ENCODE measurements around the gene LTA.

LTA gene

DNA sequence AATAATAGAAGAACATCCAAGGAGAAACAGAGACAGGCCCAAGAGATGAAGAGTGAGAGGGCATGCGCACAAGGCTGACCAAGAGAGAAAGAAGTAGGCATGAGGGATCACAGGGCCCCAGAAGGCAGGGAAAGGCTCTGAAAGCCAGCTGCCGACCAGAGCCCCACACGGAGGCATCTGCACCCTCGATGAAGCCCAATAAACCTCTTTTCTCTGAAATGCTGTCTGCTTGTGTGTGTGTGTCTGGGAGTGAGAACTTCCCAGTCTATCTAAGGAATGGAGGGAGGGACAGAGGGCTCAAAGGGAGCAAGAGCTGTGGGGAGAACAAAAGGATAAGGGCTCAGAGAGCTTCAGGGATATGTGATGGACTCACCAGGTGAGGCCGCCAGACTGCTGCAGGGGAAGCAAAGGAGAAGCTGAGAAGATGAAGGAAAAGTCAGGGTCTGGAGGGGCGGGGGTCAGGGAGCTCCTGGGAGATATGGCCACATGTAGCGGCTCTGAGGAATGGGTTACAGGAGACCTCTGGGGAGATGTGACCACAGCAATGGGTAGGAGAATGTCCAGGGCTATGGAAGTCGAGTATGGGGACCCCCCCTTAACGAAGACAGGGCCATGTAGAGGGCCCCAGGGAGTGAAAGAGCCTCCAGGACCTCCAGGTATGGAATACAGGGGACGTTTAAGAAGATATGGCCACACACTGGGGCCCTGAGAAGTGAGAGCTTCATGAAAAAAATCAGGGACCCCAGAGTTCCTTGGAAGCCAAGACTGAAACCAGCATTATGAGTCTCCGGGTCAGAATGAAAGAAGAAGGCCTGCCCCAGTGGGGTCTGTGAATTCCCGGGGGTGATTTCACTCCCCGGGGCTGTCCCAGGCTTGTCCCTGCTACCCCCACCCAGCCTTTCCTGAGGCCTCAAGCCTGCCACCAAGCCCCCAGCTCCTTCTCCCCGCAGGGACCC lies 2.3 kb downstream of the LTA start:
- TF ChIP-seq, protein P1, sequence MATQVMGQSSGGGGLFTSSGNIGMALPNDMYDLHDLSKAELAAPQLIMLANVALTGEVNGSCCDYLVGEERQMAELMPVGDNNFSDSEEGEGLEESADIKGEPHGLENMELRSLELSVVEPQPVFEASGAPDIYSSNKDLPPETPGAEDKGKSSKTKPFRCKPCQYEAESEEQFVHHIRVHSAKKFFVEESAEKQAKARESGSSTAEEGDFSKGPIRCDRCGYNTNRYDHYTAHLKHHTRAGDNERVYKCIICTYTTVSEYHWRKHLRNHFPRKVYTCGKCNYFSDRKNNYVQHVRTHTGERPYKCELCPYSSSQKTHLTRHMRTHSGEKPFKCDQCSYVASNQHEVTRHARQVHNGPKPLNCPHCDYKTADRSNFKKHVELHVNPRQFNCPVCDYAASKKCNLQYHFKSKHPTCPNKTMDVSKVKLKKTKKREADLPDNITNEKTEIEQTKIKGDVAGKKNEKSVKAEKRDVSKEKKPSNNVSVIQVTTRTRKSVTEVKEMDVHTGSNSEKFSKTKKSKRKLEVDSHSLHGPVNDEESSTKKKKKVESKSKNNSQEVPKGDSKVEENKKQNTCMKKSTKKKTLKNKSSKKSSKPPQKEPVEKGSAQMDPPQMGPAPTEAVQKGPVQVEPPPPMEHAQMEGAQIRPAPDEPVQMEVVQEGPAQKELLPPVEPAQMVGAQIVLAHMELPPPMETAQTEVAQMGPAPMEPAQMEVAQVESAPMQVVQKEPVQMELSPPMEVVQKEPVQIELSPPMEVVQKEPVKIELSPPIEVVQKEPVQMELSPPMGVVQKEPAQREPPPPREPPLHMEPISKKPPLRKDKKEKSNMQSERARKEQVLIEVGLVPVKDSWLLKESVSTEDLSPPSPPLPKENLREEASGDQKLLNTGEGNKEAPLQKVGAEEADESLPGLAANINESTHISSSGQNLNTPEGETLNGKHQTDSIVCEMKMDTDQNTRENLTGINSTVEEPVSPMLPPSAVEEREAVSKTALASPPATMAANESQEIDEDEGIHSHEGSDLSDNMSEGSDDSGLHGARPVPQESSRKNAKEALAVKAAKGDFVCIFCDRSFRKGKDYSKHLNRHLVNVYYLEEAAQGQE (IDR thresholded peaks at IDR 0.05; ENCODE audit: insufficient read depth in 1 of 2, low read depth in 2 of 2, low read length in 2 of 2), result no peak

DNA sequence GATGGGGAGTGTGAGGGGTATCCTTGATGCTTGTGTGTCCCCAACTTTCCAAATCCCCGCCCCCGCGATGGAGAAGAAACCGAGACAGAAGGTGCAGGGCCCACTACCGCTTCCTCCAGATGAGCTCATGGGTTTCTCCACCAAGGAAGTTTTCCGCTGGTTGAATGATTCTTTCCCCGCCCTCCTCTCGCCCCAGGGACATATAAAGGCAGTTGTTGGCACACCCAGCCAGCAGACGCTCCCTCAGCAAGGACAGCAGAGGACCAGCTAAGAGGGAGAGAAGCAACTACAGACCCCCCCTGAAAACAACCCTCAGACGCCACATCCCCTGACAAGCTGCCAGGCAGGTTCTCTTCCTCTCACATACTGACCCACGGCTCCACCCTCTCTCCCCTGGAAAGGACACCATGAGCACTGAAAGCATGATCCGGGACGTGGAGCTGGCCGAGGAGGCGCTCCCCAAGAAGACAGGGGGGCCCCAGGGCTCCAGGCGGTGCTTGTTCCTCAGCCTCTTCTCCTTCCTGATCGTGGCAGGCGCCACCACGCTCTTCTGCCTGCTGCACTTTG lies 3.3 kb downstream of the LTA start, which contains the start of gene TNF:
TSS of gene TNF (plus strand) at position 231 of the 567 bp plus-strand sequence. CDS start at position 408, 177 bp downstream.
- TF ChIP-seq SIN3A (IDR thresholded peaks at IDR 0.05; ENCODE audit: borderline replicate concordance, insufficient read depth, low read length), result no peak
- TF ChIP-seq POLR2AphosphoS5 (IDR thresholded peaks at IDR 0.05; ENCODE audit: low read depth, low read length), result no peak
- TF ChIP-seq, protein P1 (IDR thresholded peaks at IDR 0.05; ENCODE audit: insufficient read depth in 1 of 2, low read depth in 2 of 2, low read length in 2 of 2), result no peak
- no peak for TF ChIP-seq FOXP2 (optimal IDR thresholded peaks at IDR 0.05; ENCODE audit: borderline replicate concordance, extremely low read depth, extremely low read length, insufficient read depth)
- no peak for TF ChIP-seq TAF1 (IDR thresholded peaks at IDR 0.05; ENCODE audit: borderline replicate concordance, insufficient read depth, low read length)

DNA sequence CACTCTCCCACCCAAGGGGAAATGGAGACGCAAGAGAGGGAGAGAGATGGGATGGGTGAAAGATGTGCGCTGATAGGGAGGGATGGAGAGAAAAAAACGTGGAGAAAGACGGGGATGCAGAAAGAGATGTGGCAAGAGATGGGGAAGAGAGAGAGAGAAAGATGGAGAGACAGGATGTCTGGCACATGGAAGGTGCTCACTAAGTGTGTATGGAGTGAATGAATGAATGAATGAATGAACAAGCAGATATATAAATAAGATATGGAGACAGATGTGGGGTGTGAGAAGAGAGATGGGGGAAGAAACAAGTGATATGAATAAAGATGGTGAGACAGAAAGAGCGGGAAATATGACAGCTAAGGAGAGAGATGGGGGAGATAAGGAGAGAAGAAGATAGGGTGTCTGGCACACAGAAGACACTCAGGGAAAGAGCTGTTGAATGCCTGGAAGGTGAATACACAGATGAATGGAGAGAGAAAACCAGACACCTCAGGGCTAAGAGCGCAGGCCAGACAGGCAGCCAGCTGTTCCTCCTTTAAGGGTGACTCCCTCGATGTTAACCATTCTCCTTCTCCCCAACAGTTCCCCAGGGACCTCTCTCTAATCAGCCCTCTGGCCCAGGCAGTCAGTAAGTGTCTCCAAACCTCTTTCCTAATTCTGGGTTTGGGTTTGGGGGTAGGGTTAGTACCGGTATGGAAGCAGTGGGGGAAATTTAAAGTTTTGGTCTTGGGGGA lies 4.0 kb downstream of the LTA start:
- TF ChIP-seq, protein P1 (IDR thresholded peaks at IDR 0.05; ENCODE audit: insufficient read depth in 1 of 2, low read depth in 2 of 2, low read length in 2 of 2), result no peak
- no peak for TF ChIP-seq FOXP2 (optimal IDR thresholded peaks at IDR 0.05; ENCODE audit: borderline replicate concordance, extremely low read depth, extremely low read length, insufficient read depth)
- TF ChIP-seq SIN3A (IDR thresholded peaks at IDR 0.05; ENCODE audit: borderline replicate concordance, insufficient read depth, low read length), result no peak
- TF ChIP-seq TAF1 (IDR thresholded peaks at IDR 0.05; ENCODE audit: borderline replicate concordance, insufficient read depth, low read length), result no peak
- TF ChIP-seq POLR2AphosphoS5 (IDR thresholded peaks at IDR 0.05; ENCODE audit: low read depth, low read length), result no peak

DNA sequence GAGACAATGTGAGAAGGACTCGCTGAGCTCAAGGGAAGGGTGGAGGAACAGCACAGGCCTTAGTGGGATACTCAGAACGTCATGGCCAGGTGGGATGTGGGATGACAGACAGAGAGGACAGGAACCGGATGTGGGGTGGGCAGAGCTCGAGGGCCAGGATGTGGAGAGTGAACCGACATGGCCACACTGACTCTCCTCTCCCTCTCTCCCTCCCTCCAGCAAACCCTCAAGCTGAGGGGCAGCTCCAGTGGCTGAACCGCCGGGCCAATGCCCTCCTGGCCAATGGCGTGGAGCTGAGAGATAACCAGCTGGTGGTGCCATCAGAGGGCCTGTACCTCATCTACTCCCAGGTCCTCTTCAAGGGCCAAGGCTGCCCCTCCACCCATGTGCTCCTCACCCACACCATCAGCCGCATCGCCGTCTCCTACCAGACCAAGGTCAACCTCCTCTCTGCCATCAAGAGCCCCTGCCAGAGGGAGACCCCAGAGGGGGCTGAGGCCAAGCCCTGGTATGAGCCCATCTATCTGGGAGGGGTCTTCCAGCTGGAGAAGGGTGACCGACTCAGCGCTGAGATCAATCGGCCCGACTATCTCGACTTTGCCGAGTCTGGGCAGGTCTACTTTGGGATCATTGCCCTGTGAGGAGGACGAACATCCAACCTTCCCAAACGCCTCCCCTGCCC lies 4.9 kb downstream of the LTA start:
- TF ChIP-seq, protein P1 (IDR thresholded peaks at IDR 0.05; ENCODE audit: insufficient read depth in 1 of 2, low read depth in 2 of 2, low read length in 2 of 2), result no peak
- no peak for TF ChIP-seq FOXP2 (optimal IDR thresholded peaks at IDR 0.05; ENCODE audit: borderline replicate concordance, extremely low read depth, extremely low read length, insufficient read depth)
- no peak for TF ChIP-seq TAF1 (IDR thresholded peaks at IDR 0.05; ENCODE audit: borderline replicate concordance, insufficient read depth, low read length)
